ENCODE results near the gene ANXA11. TPM values are rescaled to one million over a fixed set of nuclear protein-coding genes. Genes with fewer than 3 reads are reported as not detected.

Gene ANXA11
- total and polyA plus RNA-seq, 9 of the 15 experiments (the other 6 are each of a cell fraction or from before 2014, with no cell fraction given): 43.6 to 212 (median 109) TPM

DNA sequence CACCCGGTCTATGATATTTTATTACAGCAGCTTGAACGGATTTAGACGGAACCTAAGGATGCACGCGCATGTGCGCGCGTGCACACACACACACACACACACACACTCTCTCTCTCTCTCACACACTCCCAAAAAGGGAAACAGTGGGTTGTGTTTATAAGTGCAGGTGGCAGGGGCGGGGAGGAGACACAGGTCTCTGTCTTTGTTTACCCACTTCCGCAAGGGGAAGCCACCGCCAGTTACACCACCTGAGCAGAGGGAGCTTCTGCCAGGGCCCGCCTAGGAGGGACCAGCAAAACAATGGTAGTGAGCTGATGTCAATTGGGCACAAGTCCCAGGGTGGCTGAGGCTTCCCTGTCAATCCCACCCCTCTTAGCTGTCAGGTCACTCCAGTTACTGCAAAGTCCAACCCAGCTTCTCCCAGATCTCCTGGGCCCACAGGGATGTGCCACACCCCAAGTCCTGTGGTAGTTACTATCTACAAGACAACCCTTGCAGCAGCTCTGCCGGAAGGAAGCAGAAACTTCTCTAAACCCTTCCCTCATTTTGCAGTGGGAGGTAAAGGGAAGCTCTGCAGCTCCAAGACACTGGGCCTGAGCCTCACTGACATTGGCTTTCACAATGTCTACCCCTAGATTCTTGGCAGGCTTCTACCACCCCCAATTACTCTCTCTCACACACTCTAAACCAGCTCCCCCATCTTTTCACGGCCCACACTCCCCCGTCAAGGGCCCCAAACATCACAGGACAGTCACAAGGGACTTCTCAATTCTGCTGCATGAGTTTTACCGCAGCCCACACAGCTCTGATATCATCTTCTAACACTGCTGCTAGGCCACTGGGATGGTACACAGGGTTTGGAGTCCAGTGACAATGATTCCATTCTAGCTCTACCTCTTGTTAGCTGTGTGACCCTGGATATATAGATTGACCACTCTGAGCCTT, 17.6 kb downstream of the ANXA11 start:
- CTCF ChIA-PET (ENCODE audit: low intra/inter-chr PET ratio): interaction anchor here (0.6 kb wide), 1 partner anchor 74 kb away, joined by 7 read pairs; no protein-coding TSS in a partner anchor
- H3K4me1 ChIP-seq (replicated peaks in 1 of 2; ENCODE audit: control insufficient read depth in 2 of 2, insufficient read depth in 2 of 2, low read length in 2 of 2): peaks cover 31 to 37% of the 10 kb centered on the region in 2 experiments
- no TSS peak for BruUV-seq (replicated peaks)
- intact Hi-C loops (cut with micrococcal nuclease): loop anchor here (1.0 kb wide), 1 partner anchor 16 kb away; no protein-coding TSS in a partner anchor
- H3K9me3 ChIP-seq (replicated peaks; ENCODE audit: control insufficient read depth, insufficient read depth, low read depth, low read length): peaks cover 1% of the 10 kb centered on the region
- DNase-seq (ENCODE audit: extremely low read depth in 1 of 4, low spot score in 3 of 4) (peak; percentile 57 to 81 (median 66)), ATAC-seq (peak; percentile 88), FAIRE-seq (peak; percentile 94)
- no peaks in the 10 kb centered on the region for H3K9me1 ChIP-seq (ENCODE audit: control insufficient read depth, insufficient read depth, low read length)
- peak overlapping the region in 1 of 2 experiments; percentile 59; a peak in 2 of 4 replicates for H3K9ac ChIP-seq (ENCODE audit: insufficient read depth in 1 of 2, low read depth in 2 of 2, low read length in 2 of 2)
- peak overlapping the region; percentile 64; the same call in 2 of the 3 replicates for H3K27ac ChIP-seq (ENCODE audit: extremely low read depth, low read depth, low read length)
- H3K27me3 ChIP-seq (ENCODE audit: control insufficient read depth in 2 of 2, insufficient read depth in 2 of 2, low read length in 2 of 2): no peaks in the 10 kb centered on the region
- peaks cover 95% of the 10 kb centered on the region for H3K79me2 ChIP-seq (ENCODE audit: control insufficient read depth, insufficient read depth, low read length)
- POLR2A ChIA-PET: interaction anchor here (0.5 to 2.8 kb wide), 11 partner anchors 9 to 1214 kb away, joined by 3 to 26 read pairs (median 6); no protein-coding TSS in a partner anchor
- peaks cover 14% of the 10 kb centered on the region for H4K20me1 ChIP-seq (replicated peaks; ENCODE audit: control insufficient read depth, insufficient read depth, low read length)
- 60% methylated on average over 16 of the region's 16 CpGs for WGBS (ENCODE audit: insufficient coverage, low coverage, missing lambda C conversion rate)
- in situ Hi-C loops (cut with MboI): no loop called here
- peak overlapping the region; percentile 4; the same call in 1 of the 2 replicates for H3K4me3 ChIP-seq
- peaks cover 26% of the 10 kb centered on the region; the same call in 2 of the 3 replicates for H3K36me3 ChIP-seq (ENCODE audit: control insufficient read depth, insufficient read depth, low read length)
- peak overlapping the region; percentile 68 for H3K4me2 ChIP-seq (ENCODE audit: insufficient read depth, low read length)
- H2AFZ ChIP-seq (ENCODE audit: low read depth, low read length): 0 out of 2 replicates have a peak overlapping the region, but pooled peaks have one; percentile 2
- TF ChIP-seq, protein P1, sequence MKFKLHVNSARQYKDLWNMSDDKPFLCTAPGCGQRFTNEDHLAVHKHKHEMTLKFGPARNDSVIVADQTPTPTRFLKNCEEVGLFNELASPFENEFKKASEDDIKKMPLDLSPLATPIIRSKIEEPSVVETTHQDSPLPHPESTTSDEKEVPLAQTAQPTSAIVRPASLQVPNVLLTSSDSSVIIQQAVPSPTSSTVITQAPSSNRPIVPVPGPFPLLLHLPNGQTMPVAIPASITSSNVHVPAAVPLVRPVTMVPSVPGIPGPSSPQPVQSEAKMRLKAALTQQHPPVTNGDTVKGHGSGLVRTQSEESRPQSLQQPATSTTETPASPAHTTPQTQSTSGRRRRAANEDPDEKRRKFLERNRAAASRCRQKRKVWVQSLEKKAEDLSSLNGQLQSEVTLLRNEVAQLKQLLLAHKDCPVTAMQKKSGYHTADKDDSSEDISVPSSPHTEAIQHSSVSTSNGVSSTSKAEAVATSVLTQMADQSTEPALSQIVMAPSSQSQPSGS (CRISPR knock-in tag; IDR thresholded peaks at IDR 0.05): no peak
- TF ChIP-seq ZNF134 (CRISPR knock-in tag; conservative IDR thresholded peaks at IDR 0.05) (no peak), ESRRA (IDR thresholded peaks at IDR 0.05; ENCODE audit: borderline replicate concordance, low read depth) (peak; percentile 77), ZNF197 (CRISPR knock-in tag; IDR thresholded peaks at IDR 0.05; ENCODE audit: low read depth) (no peak), ZNF764 (CRISPR knock-in tag; IDR thresholded peaks at IDR 0.05; ENCODE audit: low read depth) (no peak), ILF3 (IDR thresholded peaks at IDR 0.05; ENCODE audit: borderline replicate concordance) (no peak), MAZ (CRISPR knock-in tag; conservative IDR thresholded peaks at IDR 0.05 in 1 of 2, IDR thresholded peaks at IDR 0.05 in 1 of 2) (peak in 1 of 2 experiments; percentile 64; a peak in 2 of 4 replicates), ZNF445 (CRISPR knock-in tag; IDR thresholded peaks at IDR 0.05; ENCODE audit: low read depth) (no peak)
- TF ChIP-seq, protein P2, sequence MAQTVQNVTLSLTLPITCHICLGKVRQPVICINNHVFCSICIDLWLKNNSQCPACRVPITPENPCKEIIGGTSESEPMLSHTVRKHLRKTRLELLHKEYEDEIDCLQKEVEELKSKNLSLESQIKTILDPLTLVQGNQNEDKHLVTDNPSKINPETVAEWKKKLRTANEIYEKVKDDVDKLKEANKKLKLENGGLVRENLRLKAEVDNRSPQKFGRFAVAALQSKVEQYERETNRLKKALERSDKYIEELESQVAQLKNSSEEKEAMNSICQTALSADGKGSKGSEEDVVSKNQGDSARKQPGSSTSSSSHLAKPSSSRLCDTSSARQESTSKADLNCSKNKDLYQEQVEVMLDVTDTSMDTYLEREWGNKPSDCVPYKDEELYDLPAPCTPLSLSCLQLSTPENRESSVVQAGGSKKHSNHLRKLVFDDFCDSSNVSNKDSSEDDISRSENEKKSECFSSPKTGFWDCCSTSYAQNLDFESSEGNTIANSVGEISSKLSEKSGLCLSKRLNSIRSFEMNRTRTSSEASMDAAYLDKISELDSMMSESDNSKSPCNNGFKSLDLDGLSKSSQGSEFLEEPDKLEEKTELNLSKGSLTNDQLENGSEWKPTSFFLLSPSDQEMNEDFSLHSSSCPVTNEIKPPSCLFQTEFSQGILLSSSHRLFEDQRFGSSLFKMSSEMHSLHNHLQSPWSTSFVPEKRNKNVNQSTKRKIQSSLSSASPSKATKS (CRISPR knock-in tag; IDR thresholded peaks at IDR 0.05): no peak
- TF ChIP-seq, protein P3, sequence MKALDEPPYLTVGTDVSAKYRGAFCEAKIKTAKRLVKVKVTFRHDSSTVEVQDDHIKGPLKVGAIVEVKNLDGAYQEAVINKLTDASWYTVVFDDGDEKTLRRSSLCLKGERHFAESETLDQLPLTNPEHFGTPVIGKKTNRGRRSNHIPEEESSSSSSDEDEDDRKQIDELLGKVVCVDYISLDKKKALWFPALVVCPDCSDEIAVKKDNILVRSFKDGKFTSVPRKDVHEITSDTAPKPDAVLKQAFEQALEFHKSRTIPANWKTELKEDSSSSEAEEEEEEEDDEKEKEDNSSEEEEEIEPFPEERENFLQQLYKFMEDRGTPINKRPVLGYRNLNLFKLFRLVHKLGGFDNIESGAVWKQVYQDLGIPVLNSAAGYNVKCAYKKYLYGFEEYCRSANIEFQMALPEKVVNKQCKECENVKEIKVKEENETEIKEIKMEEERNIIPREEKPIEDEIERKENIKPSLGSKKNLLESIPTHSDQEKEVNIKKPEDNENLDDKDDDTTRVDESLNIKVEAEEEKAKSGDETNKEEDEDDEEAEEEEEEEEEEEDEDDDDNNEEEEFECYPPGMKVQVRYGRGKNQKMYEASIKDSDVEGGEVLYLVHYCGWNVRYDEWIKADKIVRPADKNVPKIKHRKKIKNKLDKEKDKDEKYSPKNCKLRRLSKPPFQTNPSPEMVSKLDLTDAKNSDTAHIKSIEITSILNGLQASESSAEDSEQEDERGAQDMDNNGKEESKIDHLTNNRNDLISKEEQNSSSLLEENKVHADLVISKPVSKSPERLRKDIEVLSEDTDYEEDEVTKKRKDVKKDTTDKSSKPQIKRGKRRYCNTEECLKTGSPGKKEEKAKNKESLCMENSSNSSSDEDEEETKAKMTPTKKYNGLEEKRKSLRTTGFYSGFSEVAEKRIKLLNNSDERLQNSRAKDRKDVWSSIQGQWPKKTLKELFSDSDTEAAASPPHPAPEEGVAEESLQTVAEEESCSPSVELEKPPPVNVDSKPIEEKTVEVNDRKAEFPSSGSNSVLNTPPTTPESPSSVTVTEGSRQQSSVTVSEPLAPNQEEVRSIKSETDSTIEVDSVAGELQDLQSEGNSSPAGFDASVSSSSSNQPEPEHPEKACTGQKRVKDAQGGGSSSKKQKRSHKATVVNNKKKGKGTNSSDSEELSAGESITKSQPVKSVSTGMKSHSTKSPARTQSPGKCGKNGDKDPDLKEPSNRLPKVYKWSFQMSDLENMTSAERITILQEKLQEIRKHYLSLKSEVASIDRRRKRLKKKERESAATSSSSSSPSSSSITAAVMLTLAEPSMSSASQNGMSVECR (CRISPR knock-in tag; IDR thresholded peaks at IDR 0.05): no peak

All from K562 (cell line).